Vagina (tissue), 2 donors: ENCODE data around the gene RACGAP1. TPM values are rescaled to one million over a fixed set of nuclear protein-coding genes. Genes with fewer than 3 reads are reported as not detected.

Source experiments
- DNase-seq, 2 donors: peaks; one replicate each; pipeline ENCODE4 v3.0.0-alpha.2; 2017; ENCODE audit errors: extremely low spot score in 2 of 2
- H3K27ac ChIP-seq: fragments of 200-600 bp; sonication (generic); one replicate; pipeline ENCODE4 v1.5.1; 2019
- H3K27me3 ChIP-seq: fragments of 200-600 bp; sonication (generic); one replicate; pipeline ENCODE4 v1.5.1; 2019
- H3K36me3 ChIP-seq, 2 donors: fragments of 200-600 bp; sonication (generic); one replicate each; pipeline ENCODE4 v1.5.1; 2017 to 2019
- H3K4me1 ChIP-seq: fragments of 200-600 bp; sonication (generic); one replicate; pipeline ENCODE4 v1.5.1; 2019
- H3K4me3 ChIP-seq, 2 donors: fragments of 200-600 bp; sonication (generic); 1 replicate in 1 of 2; 2 replicates in 1 of 2; pipeline ENCODE4 v1.5.1; 2016 to 2019
- H3K9me3 ChIP-seq: fragments of 200-600 bp; sonication (generic); one replicate; pipeline ENCODE4 v1.5.1; 2019
- CTCF ChIP-seq, 3 experiments: fragments of 450-650 bp in 2 of 3; fragments of 200-600 bp in 1 of 3; sonication (generic) in 1 of 3; IDR thresholded peaks; one replicate each; pipeline ENCODE4 v1.5.1; 2017 to 2019; ENCODE audit warnings: antibody characterized with exemption in 3 of 3, mild to moderate bottlenecking in 2 of 3, moderate library complexity in 2 of 3
- POLR2A ChIP-seq, 2 donors: fragments of 450-650 bp; IDR thresholded peaks; one replicate each; pipeline ENCODE4 v1.6.1; 2017; ENCODE audit warnings: antibody characterized with exemption in 2 of 2, mild to moderate bottlenecking in 2 of 2, moderate library complexity in 2 of 2
- POLR2AphosphoS5 ChIP-seq, 2 donors: sonication (generic); formaldehyde crosslinking; IDR thresholded peaks; one replicate each; pipeline ENCODE4 v1.9.0; 2017; ENCODE audit warnings: antibody characterized with exemption in 2 of 2, mild to moderate bottlenecking in 2 of 2, low read depth in 1 of 2; ENCODE audit not compliant: insufficient read depth in 1 of 2
- intact Hi-C: fragments of 100-400 bp; cut with DNase I; formaldehyde crosslinking; loops from one replicate; pipeline ENCODE4 v1.15.1; 2023
- total RNA-seq: library from RNA; depleted of rRNA; stranded (reverse); fragments of >200 nt; gene quantifications from one replicate; pipeline ENCODE4 v1.2.3, GENCODE V29; 2016

The RACGAP1 gene
- total RNA-seq, 1 donor from 2014 or later, result 19.2 TPM

- H3K4me3 ChIP-seq, result no peak overlapping the region
- no peak for TF ChIP-seq POLR2A (IDR thresholded peaks at IDR 0.05)
- TF ChIP-seq CTCF (IDR thresholded peaks at IDR 0.05), result no peak
- intact Hi-C loops, result no loop called here
- no peaks in the 10 kb centered on the region for H3K36me3 ChIP-seq
- no peak overlapping the region for H3K27ac ChIP-seq
- peak in 1 of 2 donors; percentile 34 for DNase-seq
- no peaks in the 10 kb centered on the region for H3K27me3 ChIP-seq
- peaks cover 9% of the 10 kb centered on the region for H3K4me1 ChIP-seq
- no peaks in the 10 kb centered on the region for H3K9me3 ChIP-seq
Observed at GRCh38 chr12:50026691-50027090, 1.4 kb upstream of the RACGAP1 start.

GRCh38 chr12:50024805-50025186 is 498 bp downstream of the RACGAP1 start:
- intact Hi-C loops, result no loop called here
- DNase-seq, result no peak
- Histone ChIP-seq H3K4me1 (peaks cover 9% of the 10 kb centered on the region), H3K27me3 (no peaks in the 10 kb centered on the region), H3K4me3 (peak overlapping the region; percentile 83 to 85), H3K27ac (peak overlapping the region; percentile 73), H3K36me3 (no peaks in the 10 kb centered on the region), H3K9me3 (no peaks in the 10 kb centered on the region)
- no peak for TF ChIP-seq CTCF (IDR thresholded peaks at IDR 0.05)
- TF ChIP-seq POLR2A (IDR thresholded peaks at IDR 0.05), result no peak
- TF ChIP-seq POLR2AphosphoS5 (IDR thresholded peaks at IDR 0.05; ENCODE audit: insufficient read depth in 1 of 2, low read depth in 1 of 2), result no peak

- Histone ChIP-seq H3K4me1 (peaks cover 9% of the 10 kb centered on the region), H3K36me3 (no peaks in the 10 kb centered on the region), H3K9me3 (no peaks in the 10 kb centered on the region), H3K27ac (no peak overlapping the region), H3K27me3 (no peaks in the 10 kb centered on the region), H3K4me3 (peak overlapping the region in 1 of 2 donors; percentile 85)
- intact Hi-C loops, result no loop called here
- TF ChIP-seq POLR2AphosphoS5 (IDR thresholded peaks at IDR 0.05; ENCODE audit: insufficient read depth in 1 of 2, low read depth in 1 of 2) (no peak), POLR2A (IDR thresholded peaks at IDR 0.05) (no peak), CTCF (IDR thresholded peaks at IDR 0.05) (no peak)
- no peak for DNase-seq
Observed at GRCh38 chr12:50024227-50024626, 1.1 kb downstream of the RACGAP1 start.

- no peak for DNase-seq
- Histone ChIP-seq H3K4me1 (peaks cover 9% of the 10 kb centered on the region), H3K27ac (no peak overlapping the region), H3K27me3 (no peaks in the 10 kb centered on the region), H3K9me3 (no peaks in the 10 kb centered on the region), H3K4me3 (no peak overlapping the region), H3K36me3 (no peaks in the 10 kb centered on the region)
- no peak for TF ChIP-seq POLR2AphosphoS5 (IDR thresholded peaks at IDR 0.05; ENCODE audit: insufficient read depth in 1 of 2, low read depth in 1 of 2)
- TF ChIP-seq POLR2A (IDR thresholded peaks at IDR 0.05), result no peak
- TF ChIP-seq CTCF (IDR thresholded peaks at IDR 0.05), result no peak
- intact Hi-C loops, result no loop called here
Observed at GRCh38 chr12:50022903-50023302, 2.4 kb downstream of the RACGAP1 start.

- no peak overlapping the region for H3K27ac ChIP-seq
- intact Hi-C loops, result no loop called here
Observed at GRCh38 chr12:50021031-50021430, 4.3 kb downstream of the RACGAP1 start.

More at GRCh38 chr12:50021031-50021430, 4.3 kb downstream of the RACGAP1 start:
- Histone ChIP-seq H3K9me3 (no peaks in the 10 kb centered on the region), H3K4me3 (no peak overlapping the region), H3K36me3 (no peaks in the 10 kb centered on the region), H3K4me1 (peaks cover 16% of the 10 kb centered on the region), H3K27me3 (no peaks in the 10 kb centered on the region)
- DNase-seq, result no peak
- TF ChIP-seq POLR2A (IDR thresholded peaks at IDR 0.05) (no peak), CTCF (IDR thresholded peaks at IDR 0.05) (no peak), POLR2AphosphoS5 (IDR thresholded peaks at IDR 0.05; ENCODE audit: insufficient read depth in 1 of 2, low read depth in 1 of 2) (no peak)
